ENCODE data around the gene ATP6V1B1. TPM values are rescaled to one million over a fixed set of nuclear protein-coding genes. Genes with fewer than 3 reads are reported as not detected.
A peak's percentile ranks its signal among the peaks of the same experiment; 100 is the strongest.
"Not testable (repeated sequence)": the region's sequence is repeated elsewhere in the genome, so short reads cannot be mapped to it uniquely, and the experiment has no call there.

The ATP6V1B1 gene
- total RNA-seq, 4 donors from 2014 or later: 0.97 to 1.2 TPM; not detected in 2

GRCh38 chr2:70992945-70993853 lies 57.5 kb downstream of the ATP6V1B1 start:
- DNase-seq: no peak
- TF ChIP-seq, protein P1, sequence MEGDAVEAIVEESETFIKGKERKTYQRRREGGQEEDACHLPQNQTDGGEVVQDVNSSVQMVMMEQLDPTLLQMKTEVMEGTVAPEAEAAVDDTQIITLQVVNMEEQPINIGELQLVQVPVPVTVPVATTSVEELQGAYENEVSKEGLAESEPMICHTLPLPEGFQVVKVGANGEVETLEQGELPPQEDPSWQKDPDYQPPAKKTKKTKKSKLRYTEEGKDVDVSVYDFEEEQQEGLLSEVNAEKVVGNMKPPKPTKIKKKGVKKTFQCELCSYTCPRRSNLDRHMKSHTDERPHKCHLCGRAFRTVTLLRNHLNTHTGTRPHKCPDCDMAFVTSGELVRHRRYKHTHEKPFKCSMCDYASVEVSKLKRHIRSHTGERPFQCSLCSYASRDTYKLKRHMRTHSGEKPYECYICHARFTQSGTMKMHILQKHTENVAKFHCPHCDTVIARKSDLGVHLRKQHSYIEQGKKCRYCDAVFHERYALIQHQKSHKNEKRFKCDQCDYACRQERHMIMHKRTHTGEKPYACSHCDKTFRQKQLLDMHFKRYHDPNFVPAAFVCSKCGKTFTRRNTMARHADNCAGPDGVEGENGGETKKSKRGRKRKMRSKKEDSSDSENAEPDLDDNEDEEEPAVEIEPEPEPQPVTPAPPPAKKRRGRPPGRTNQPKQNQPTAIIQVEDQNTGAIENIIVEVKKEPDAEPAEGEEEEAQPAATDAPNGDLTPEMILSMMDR (IDR thresholded peaks at IDR 0.05): no peak
- TF ChIP-seq POLR2A (IDR thresholded peaks at IDR 0.05): no peak
- Histone ChIP-seq H3K4me3 (peak overlapping the region; percentile 89 to 99 (median 96)), H3K36me3 (peaks cover 8 to 40% (median 18%) of the 10 kb centered on the region in 3 donors), H3K27ac (peak overlapping the region in 2 of 4 donors; percentile 91 to 93), H3K4me1 (peaks cover 14 to 44% (median 21%) of the 10 kb centered on the region in 3 donors), H3K9me3 (no peaks in the 10 kb centered on the region), H3K27me3 (no peaks in the 10 kb centered on the region)
- intact Hi-C loops (cut with DNase I): no loop called here
- WGBS, 2 donors: 84 to 90% methylated on average over 11 to 12 of the region's 12 CpGs

GRCh38 chr2:70994009-70994698 lies 58.5 kb downstream of the ATP6V1B1 start:
- H3K4me3 ChIP-seq: peak overlapping the region; percentile 89 to 99 (median 96)
- H3K4me1 ChIP-seq: peaks cover 14 to 42% (median 21%) of the 10 kb centered on the region in 3 donors
- no peaks in the 10 kb centered on the region for H3K27me3 ChIP-seq
- TF ChIP-seq POLR2A (IDR thresholded peaks at IDR 0.05): no peak
- TF ChIP-seq, protein P1 (IDR thresholded peaks at IDR 0.05): no peak
- peaks cover 0 to 31% (median 9%) of the 10 kb centered on the region in 3 donors for H3K36me3 ChIP-seq
- no peak for DNase-seq
- intact Hi-C loops (cut with DNase I): no loop called here
- H3K27ac ChIP-seq: peak overlapping the region; percentile 89 to 93 (median 90)
- H3K9me3 ChIP-seq: no peaks in the 10 kb centered on the region
- 1 to 2% methylated on average over 8 to 13 of the region's 49 CpGs for WGBS, 2 donors

- TF ChIP-seq POLR2A (IDR thresholded peaks at IDR 0.05): peak in 2 of 4 donors; percentile 44 to 50
- TF ChIP-seq, protein P1 (IDR thresholded peaks at IDR 0.05): peak; percentile 38 to 68 (median 64)
- intact Hi-C loops (cut with DNase I): no loop called here
- H3K27ac ChIP-seq: peak within 1 kb of the TSS; percentile 89 to 93 (median 90)
- H3K9me3 ChIP-seq: no peaks in the 10 kb centered on the region
- peak; percentile 61 for DNase-seq
- H3K27me3 ChIP-seq: no peaks in the 10 kb centered on the region
- WGBS, 2 donors: 0% methylated on average over 6 to 9 of the region's 65 CpGs
- H3K4me3 ChIP-seq: peak within 1 kb of the TSS; percentile 89 to 99 (median 96)
- H3K36me3 ChIP-seq: peaks cover 0 to 24% (median 5%) of the 10 kb centered on the region in 3 donors
- H3K4me1 ChIP-seq: peaks cover 14 to 42% (median 21%) of the 10 kb centered on the region in 3 donors
Measured at GRCh38 chr2:70994699-70995425, 59.2 kb downstream of the ATP6V1B1 start, which contains the start of gene TEX261. TEX261 (minus strand) TSS chr2:70994873; CDS start chr2:70994757, 116 bp downstream.

GRCh38 chr2:70995426-70995729 lies 59.7 kb downstream of the ATP6V1B1 start:
- intact Hi-C loops (cut with DNase I): no loop called here
- Histone ChIP-seq H3K27ac (peak overlapping the region; percentile 81 to 93 (median 90)), H3K4me3 (peak overlapping the region; percentile 89 to 99 (median 96)), H3K4me1 (peaks cover 14 to 42% (median 21%) of the 10 kb centered on the region in 3 donors), H3K27me3 (no peaks in the 10 kb centered on the region), H3K36me3 (peaks cover 0 to 19% (median 0%) of the 10 kb centered on the region in 3 donors), H3K9me3 (no peaks in the 10 kb centered on the region)
- no peak for DNase-seq
- WGBS, 2 donors: 1 to 7% methylated on average over 5 to 11 of the region's 11 CpGs
- TF ChIP-seq, protein P1 (IDR thresholded peaks at IDR 0.05): peak; percentile 24 to 47 (median 34)
- no peak for TF ChIP-seq POLR2A (IDR thresholded peaks at IDR 0.05)

DNA sequence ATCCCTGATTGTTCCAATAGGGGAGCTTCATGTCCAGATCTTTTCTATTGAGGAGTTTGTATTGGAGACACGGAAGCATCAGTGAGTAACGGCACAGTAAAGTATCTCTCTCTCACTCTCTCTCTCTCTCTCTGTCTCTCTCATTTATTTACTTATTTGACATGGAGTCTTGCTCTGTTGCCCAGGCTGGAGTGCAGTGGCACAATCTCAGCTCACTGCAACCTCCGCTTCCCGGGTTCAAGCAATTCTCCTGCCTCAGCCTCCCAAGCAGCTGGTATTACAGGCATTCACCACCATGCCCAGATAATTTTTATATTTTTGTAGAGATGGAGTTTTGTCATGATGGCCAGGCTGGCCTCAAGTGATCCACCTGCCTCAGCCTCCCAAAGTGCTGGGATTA lies 63.2 kb downstream of the ATP6V1B1 start:
- H3K4me3 ChIP-seq; DNase-seq; H3K27me3 ChIP-seq; H3K27ac ChIP-seq; H3K36me3 ChIP-seq; H3K9me3 ChIP-seq; intact Hi-C loops (cut with DNase I): not testable (repeated sequence)
- H3K4me1 ChIP-seq: peaks cover 3 to 33% (median 14%) of the 10 kb centered on the region in 3 donors
- WGBS, 2 donors: 93 to 96% methylated on average over 4 of the region's 4 CpGs

All from esophagus squamous epithelium (tissue), 5 donors.